Prostate gland (tissue), 2 donors: ENCODE results near the gene RNU6-1. TPM values are rescaled to one million over a fixed set of nuclear protein-coding genes. Genes with fewer than 3 reads are reported as not detected.

Source experiments
- DNase-seq: peaks from one replicate; pipeline ENCODE4 v3.0.0-alpha.2; 2019; ENCODE audit warnings: low spot score
- H3K27ac ChIP-seq, 2 donors: fragments of 200-600 bp; sonication (generic); 2 replicates each; pipeline ENCODE4 v1.5.1; 2017 to 2019
- H3K27me3 ChIP-seq: fragments of 200-600 bp; sonication (generic); replicated peaks from 2 replicates; pipeline ENCODE4 v1.5.1; 2019; ENCODE audit not compliant: insufficient read depth
- H3K36me3 ChIP-seq, 2 donors: fragments of 200-600 bp; sonication (generic); 1 replicate in 1 of 2; 2 replicates in 1 of 2; pipeline versions ENCODE4 v1.5.1 to v1.8.1; 2017 to 2019
- H3K4me1 ChIP-seq: fragments of 200-600 bp; sonication (generic); replicated peaks from 2 replicates; pipeline ENCODE4 v1.5.1; 2019
- H3K4me3 ChIP-seq, 2 donors: fragments of 200-600 bp; sonication (generic); 2 replicates each; pipeline ENCODE4 v1.5.1; 2017 to 2019
- H3K9me3 ChIP-seq: fragments of 200-600 bp; sonication (generic); 2 replicates; pipeline ENCODE4 v1.5.1; 2017
- CTCF ChIP-seq, 4 experiments: fragments of 200-600 bp in 2 of 4; fragments of 450-650 bp in 2 of 4; sonication (generic) in 2 of 4; IDR thresholded peaks; 1 replicate in 3 of 4; 2 replicates in 1 of 4; pipeline ENCODE4 v1.5.1; 2016 to 2019; ENCODE audit warnings: antibody characterized with exemption in 4 of 4, mild to moderate bottlenecking in 2 of 4, moderate library complexity in 2 of 4
- POLR2A ChIP-seq: fragments of 450-650 bp; IDR thresholded peaks from one replicate; pipeline ENCODE4 v1.6.1; 2016; ENCODE audit warnings: antibody characterized with exemption, mild to moderate bottlenecking
- POLR2AphosphoS5 ChIP-seq: sonication (generic); formaldehyde crosslinking; IDR thresholded peaks from one replicate; pipeline ENCODE4 v1.6.1; 2017; ENCODE audit warnings: antibody characterized with exemption
- WGBS: methylation state at CpG from one replicate; pipeline ENCODE4 v1.1.5; 2018; 5-methylcytosine and 5-hydroxymethylcytosine counted together
- intact Hi-C: fragments of 100-400 bp; cut with DNase I; formaldehyde crosslinking; loops from one replicate; pipeline ENCODE4 v1.14.2; 2022
- total RNA-seq, 2 donors: library from RNA; depleted of rRNA; stranded (reverse); fragments of >200 nt; gene quantifications; one replicate each; pipeline ENCODE4 v1.1.0, GENCODE V29; 2016

The RNU6-1 gene
- total RNA-seq, 2 donors from 2014 or later: not detected

GRCh38 chr15:67818464-67818863, 21.4 kb downstream of the RNU6-1 start:
- no peaks in the 10 kb centered on the region for H3K9me3 ChIP-seq
- WGBS: 74% methylated on average over 3 of the region's 3 CpGs
- intact Hi-C loops: no loop called here
- peaks cover 35% of the 10 kb centered on the region for H3K27me3 ChIP-seq
- H3K36me3 ChIP-seq: no peaks in the 10 kb centered on the region
- no peak for DNase-seq
- no peaks in the 10 kb centered on the region for H3K4me1 ChIP-seq
- TF ChIP-seq POLR2A: no peak
- no peak overlapping the region for H3K4me3 ChIP-seq
- H3K27ac ChIP-seq: no peak overlapping the region

- Histone ChIP-seq H3K4me1 (no peaks in the 10 kb centered on the region), H3K27ac (no peak overlapping the region), H3K4me3 (no peak overlapping the region), H3K36me3 (no peaks in the 10 kb centered on the region), H3K27me3 (peaks cover 22% of the 10 kb centered on the region), H3K9me3 (no peaks in the 10 kb centered on the region)
- DNase-seq: no peak
- WGBS: 93% methylated on average over 3 of the region's 3 CpGs
- TF ChIP-seq POLR2A: no peak
- intact Hi-C loops: no loop called here
Observed at GRCh38 chr15:67816668-67817067, 23.2 kb downstream of the RNU6-1 start.

- H3K4me1 ChIP-seq: no peaks in the 10 kb centered on the region
- intact Hi-C loops: no loop called here
- H3K27ac ChIP-seq: no peak overlapping the region
- TF ChIP-seq POLR2AphosphoS5 (no peak), CTCF (IDR thresholded peaks at IDR 0.05) (no peak), POLR2A (no peak)
- 87% methylated on average over 5 of the region's 5 CpGs for WGBS
- H3K4me3 ChIP-seq: no peak overlapping the region
- H3K27me3 ChIP-seq: peaks cover 7% of the 10 kb centered on the region
- no peaks in the 10 kb centered on the region for H3K9me3 ChIP-seq
- no peaks in the 10 kb centered on the region for H3K36me3 ChIP-seq
- DNase-seq: no peak
Observed at GRCh38 chr15:67815036-67815592, 24.7 kb downstream of the RNU6-1 start.

- Histone ChIP-seq H3K36me3 (no peaks in the 10 kb centered on the region), H3K4me3 (no peak overlapping the region), H3K27ac (no peak overlapping the region), H3K9me3 (no peaks in the 10 kb centered on the region), H3K4me1 (no peaks in the 10 kb centered on the region), H3K27me3 (no peaks in the 10 kb centered on the region)
- intact Hi-C loops: no loop called here
- no peak for DNase-seq
- TF ChIP-seq CTCF (IDR thresholded peaks at IDR 0.05) (no peak), POLR2A (no peak), POLR2AphosphoS5 (no peak)
- 73% methylated on average over 3 of the region's 3 CpGs for WGBS
Observed at GRCh38 chr15:67813104-67813634, 26.7 kb downstream of the RNU6-1 start.

GRCh38 chr15:67812241-67812644, 27.6 kb downstream of the RNU6-1 start:
- Histone ChIP-seq H3K27ac (no peak overlapping the region), H3K4me3 (no peak overlapping the region), H3K9me3 (no peaks in the 10 kb centered on the region), H3K27me3 (no peaks in the 10 kb centered on the region), H3K4me1 (no peaks in the 10 kb centered on the region), H3K36me3 (no peaks in the 10 kb centered on the region)
- no peak for TF ChIP-seq POLR2A
- no peak for TF ChIP-seq POLR2AphosphoS5
- TF ChIP-seq CTCF (IDR thresholded peaks at IDR 0.05): no peak
- DNase-seq: no peak
- intact Hi-C loops: no loop called here
- 74% methylated on average over 11 of the region's 11 CpGs for WGBS

- Histone ChIP-seq H3K4me3 (no peak overlapping the region), H3K4me1 (no peaks in the 10 kb centered on the region), H3K27me3 (no peaks in the 10 kb centered on the region), H3K27ac (no peak overlapping the region), H3K36me3 (peaks cover 0 to 4% of the 10 kb centered on the region in 2 donors), H3K9me3 (no peaks in the 10 kb centered on the region)
- TF ChIP-seq POLR2AphosphoS5: no peak
- no peak for TF ChIP-seq CTCF (IDR thresholded peaks at IDR 0.05)
- no peak for TF ChIP-seq POLR2A
- no peak for DNase-seq
- intact Hi-C loops: no loop called here
- WGBS: 96% methylated on average over 6 of the region's 6 CpGs
Observed at GRCh38 chr15:67809866-67810265, 30.0 kb downstream of the RNU6-1 start.
